GM23338 (cell line): ENCODE data around the gene GPC5. TPM values are rescaled to one million over a fixed set of nuclear protein-coding genes. Genes with fewer than 3 reads are reported as not detected.
"Not testable (repeated sequence)": the region's sequence is repeated elsewhere in the genome, so short reads cannot be mapped to it uniquely, and the experiment has no call there.

Source experiments
- ATAC-seq: fragments of 200-7000 bp; cut with Tn5 transposase; 3 replicates; pipeline ENCODE4 v1.9.1; 2020
- DNase-seq: peaks from one replicate; pipeline ENCODE4 v3.0.0-alpha.2; 2015; ENCODE audit warnings: low spot score
- H2AFZ ChIP-seq: fragments of 200-600 bp; sonication (generic); 2 replicates; pipeline ENCODE4 v1.8.0; 2016; ENCODE audit warnings: antibody characterized with exemption, mild to moderate bottlenecking, moderate library complexity
- H3F3A ChIP-seq: fragments of 200-600 bp; sonication (generic); replicated peaks from 2 replicates; pipeline ENCODE4 v1.8.0; 2017; ENCODE audit warnings: antibody characterized with exemption, mixed run types, low read depth
- H3K27ac ChIP-seq: fragments of 200-600 bp; sonication (generic); 2 replicates; pipeline ENCODE4 v1.6.1; 2016; ENCODE audit warnings: low read depth
- H3K27me3 ChIP-seq: fragments of 200-600 bp; sonication (generic); 2 replicates; pipeline ENCODE4 v1.8.0; 2016; ENCODE audit warnings: mild to moderate bottlenecking, mixed run types, moderate library complexity; ENCODE audit not compliant: insufficient read depth
- H3K36me3 ChIP-seq: fragments of 200-600 bp; sonication (generic); 2 replicates; pipeline ENCODE4 v1.8.0; 2016; ENCODE audit warnings: mild to moderate bottlenecking; ENCODE audit not compliant: insufficient read depth
- H3K4me1 ChIP-seq: fragments of 200-600 bp; sonication (generic); 2 replicates; pipeline ENCODE4 v1.8.0; 2016; ENCODE audit warnings: mild to moderate bottlenecking, moderate library complexity; ENCODE audit not compliant: insufficient read depth
- H3K4me2 ChIP-seq: fragments of 200-600 bp; sonication (generic); 2 replicates; pipeline ENCODE4 v1.7.1; 2017; ENCODE audit warnings: mixed run types
- H3K4me3 ChIP-seq: fragments of 200-600 bp; sonication (generic); 2 replicates; pipeline ENCODE4 v1.6.1; 2016; ENCODE audit warnings: mixed run types
- H3K79me2 ChIP-seq: fragments of 200-600 bp; sonication (generic); replicated peaks from 2 replicates; pipeline ENCODE4 v1.8.0; 2017; ENCODE audit warnings: mild to moderate bottlenecking; ENCODE audit not compliant: insufficient read depth
- H3K9me2 ChIP-seq: fragments of 200-600 bp; sonication (generic); 2 replicates; pipeline ENCODE4 v1.8.0; 2017; ENCODE audit not compliant: insufficient read depth
- H4K20me1 ChIP-seq: fragments of 200-600 bp; sonication (generic); replicated peaks from 2 replicates; pipeline ENCODE4 v1.8.0; 2017; ENCODE audit warnings: mild to moderate bottlenecking; ENCODE audit not compliant: insufficient read depth
- H3K27ac Mint-ChIP-seq: 2 replicates; pipeline ENCODE4 v1.8.0; 2020; ENCODE audit warnings: inconsistent platforms, mild to moderate bottlenecking, moderate library complexity, mixed read lengths
- H3K27me3 Mint-ChIP-seq: 3 replicates; pipeline ENCODE4 v1.8.0; 2022; ENCODE audit warnings: low read depth, mild to moderate bottlenecking, moderate library complexity, mixed read lengths, inconsistent platforms; ENCODE audit not compliant: insufficient read depth, poor library complexity
- H3K36me3 Mint-ChIP-seq: 3 replicates; pipeline ENCODE4 v1.8.0; 2021; ENCODE audit warnings: low read depth, mild to moderate bottlenecking, inconsistent platforms, moderate library complexity, mixed read lengths
- H3K4me1 Mint-ChIP-seq: 3 replicates; pipeline ENCODE4 v1.8.0; 2020; ENCODE audit warnings: mild to moderate bottlenecking, inconsistent platforms, mixed read lengths
- H3K4me3 Mint-ChIP-seq: 3 replicates; pipeline ENCODE4 v1.8.0; 2021; ENCODE audit warnings: moderate library complexity, mild to moderate bottlenecking, inconsistent platforms, mixed read lengths
- H3K9me3 Mint-ChIP-seq: 3 replicates; pipeline ENCODE4 v1.8.0; 2020; ENCODE audit warnings: moderate library complexity, mild to moderate bottlenecking, inconsistent platforms, mixed read lengths
- CREB1 ChIP-seq: fragments of 250-450 bp; sonication (Bioruptor Pico); IDR thresholded peaks from 2 replicates; pipeline ENCODE4 v1.5.0; 2020; ENCODE audit warnings: low read depth, mild to moderate bottlenecking, moderate library complexity
- EZH2phosphoT487 ChIP-seq: fragments of 200-600 bp; sonication (generic); IDR thresholded peaks from one replicate; pipeline ENCODE4 v1.8.1; 2018; ENCODE audit warnings: antibody characterized with exemption; ENCODE audit not compliant: unreplicated experiment
- NANOG ChIP-seq: IDR thresholded peaks from 2 replicates; pipeline ENCODE4 v1.6.1; 2016; ENCODE audit warnings: antibody characterized with exemption, borderline replicate concordance
- STAT1 ChIP-seq: IDR thresholded peaks from one replicate; pipeline ENCODE4 v1.6.1; 2016; ENCODE audit warnings: antibody characterized with exemption; ENCODE audit not compliant: unreplicated experiment
- ZNF114 ChIP-seq: fragments of 250-450 bp; sonication (Bioruptor Pico); IDR thresholded peaks from 2 replicates; pipeline ENCODE4 v1.5.0; 2020; ENCODE audit warnings: mild to moderate bottlenecking, moderate library complexity
- ZNF331 ChIP-seq: fragments of 250-450 bp; sonication (Bioruptor Pico); IDR thresholded peaks from 2 replicates; pipeline ENCODE4 v1.5.0; 2020; ENCODE audit warnings: low read depth, mild to moderate bottlenecking, moderate library complexity
- polyA plus RNA-seq: library from polyadenylated mRNA; unstranded; fragments of >200 nt; fragmentation: Nextera tagmentation; extraction: Ambion mirVana; gene quantifications from 2 replicates; pipeline ENCODE4 v1.2.1, GENCODE V29; 2016
- total RNA-seq: library from RNA; depleted of rRNA; stranded (reverse); fragments of >200 nt; shearing (Covaris generic); gene quantifications from 2 replicates; pipeline ENCODE4 v1.2.3, GENCODE V29; 2014
- TF ChIP-seq, protein P1 (sequence below): IDR thresholded peaks from 2 replicates; pipeline ENCODE4 v1.6.1; 2016; ENCODE audit warnings: antibody characterized with exemption
- TF ChIP-seq, protein P2 (sequence below): IDR thresholded peaks from one replicate; pipeline ENCODE4 v1.6.1; 2018; ENCODE audit warnings: antibody characterized with exemption; ENCODE audit not compliant: unreplicated experiment
- TF ChIP-seq, protein P3 (sequence below), 2 experiments: fragments of 200-600 bp in 1 of 2; sonication (generic) in 1 of 2; conservative IDR thresholded peaks; 2 replicates each; pipeline versions ENCODE4 v1.5.1 to v1.6.1; 2016 to 2017; ENCODE audit warnings: antibody characterized with exemption in 2 of 2, low read depth in 2 of 2, mild to moderate bottlenecking in 2 of 2, moderate library complexity in 1 of 2
- TF ChIP-seq, protein P4 (sequence below): fragments of 250-450 bp; sonication (Bioruptor Pico); IDR thresholded peaks from 2 replicates; pipeline ENCODE4 v1.5.0; 2020; ENCODE audit warnings: mild to moderate bottlenecking, moderate library complexity

GPC5 gene
- total and polyA plus RNA-seq, 2 experiments from 2014 or later: 0.95 to 1.1 TPM

DNA sequence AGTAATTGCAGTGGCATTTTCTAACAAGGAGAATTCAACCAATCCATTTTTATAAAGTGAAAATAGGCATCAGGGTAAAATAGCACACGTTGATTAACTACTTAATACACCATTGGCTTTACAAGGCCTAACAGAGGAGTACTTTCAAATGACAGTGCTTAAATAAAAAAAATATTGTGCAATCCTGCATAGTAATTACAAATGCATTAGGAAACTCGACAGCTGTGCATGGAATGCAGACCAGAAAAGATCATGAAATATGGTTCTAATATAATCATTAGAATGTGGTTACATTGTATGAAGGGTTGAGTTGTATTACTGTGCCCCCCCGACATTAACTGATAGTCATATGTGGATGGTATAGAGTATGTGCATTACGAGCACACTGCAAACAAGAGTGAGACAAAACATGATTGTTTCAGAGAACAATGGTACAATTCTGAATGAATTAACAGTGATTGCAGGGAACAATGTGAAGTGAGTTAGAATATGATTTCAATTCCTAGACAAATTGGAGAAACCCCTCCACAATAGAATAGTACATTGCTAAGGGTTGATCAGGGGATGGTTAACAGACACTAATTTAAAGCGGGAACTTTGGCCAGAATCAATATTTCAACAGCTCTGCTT, 270.6 kb downstream of the GPC5 start:
- Histone ChIP-seq H2AFZ (no peak overlapping the region), H3F3A (no peaks in the 10 kb centered on the region), H3K4me1 (no peaks in the 10 kb centered on the region), H3K4me3 (no peak overlapping the region), H3K9me2 (no peaks in the 10 kb centered on the region), H3K36me3 (no peaks in the 10 kb centered on the region), H4K20me1 (no peaks in the 10 kb centered on the region), H3K27me3 (no peaks in the 10 kb centered on the region), H3K27ac (no peak overlapping the region), H3K4me2 (no peak overlapping the region), H3K79me2 (no peaks in the 10 kb centered on the region)
- DNase-seq (no peak), ATAC-seq (no peak)
- Mint-ChIP-seq H3K27me3 (peaks cover 2% of the 10 kb centered on the region), H3K4me1 (no peaks in the 10 kb centered on the region), H3K36me3 (no peaks in the 10 kb centered on the region), H3K4me3 (no peak overlapping the region), H3K9me3 (no peaks in the 10 kb centered on the region), H3K27ac (no peak overlapping the region)
- TF ChIP-seq CREB1 (CRISPR knock-in tag) (no peak), ZNF331 (CRISPR knock-in tag) (no peak), EZH2phosphoT487 (no peak), NANOG (no peak), STAT1 (no peak), ZNF114 (no peak)
- TF ChIP-seq, protein P1, sequence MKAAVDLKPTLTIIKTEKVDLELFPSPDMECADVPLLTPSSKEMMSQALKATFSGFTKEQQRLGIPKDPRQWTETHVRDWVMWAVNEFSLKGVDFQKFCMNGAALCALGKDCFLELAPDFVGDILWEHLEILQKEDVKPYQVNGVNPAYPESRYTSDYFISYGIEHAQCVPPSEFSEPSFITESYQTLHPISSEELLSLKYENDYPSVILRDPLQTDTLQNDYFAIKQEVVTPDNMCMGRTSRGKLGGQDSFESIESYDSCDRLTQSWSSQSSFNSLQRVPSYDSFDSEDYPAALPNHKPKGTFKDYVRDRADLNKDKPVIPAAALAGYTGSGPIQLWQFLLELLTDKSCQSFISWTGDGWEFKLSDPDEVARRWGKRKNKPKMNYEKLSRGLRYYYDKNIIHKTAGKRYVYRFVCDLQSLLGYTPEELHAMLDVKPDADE: no peak
- TF ChIP-seq, protein P2, sequence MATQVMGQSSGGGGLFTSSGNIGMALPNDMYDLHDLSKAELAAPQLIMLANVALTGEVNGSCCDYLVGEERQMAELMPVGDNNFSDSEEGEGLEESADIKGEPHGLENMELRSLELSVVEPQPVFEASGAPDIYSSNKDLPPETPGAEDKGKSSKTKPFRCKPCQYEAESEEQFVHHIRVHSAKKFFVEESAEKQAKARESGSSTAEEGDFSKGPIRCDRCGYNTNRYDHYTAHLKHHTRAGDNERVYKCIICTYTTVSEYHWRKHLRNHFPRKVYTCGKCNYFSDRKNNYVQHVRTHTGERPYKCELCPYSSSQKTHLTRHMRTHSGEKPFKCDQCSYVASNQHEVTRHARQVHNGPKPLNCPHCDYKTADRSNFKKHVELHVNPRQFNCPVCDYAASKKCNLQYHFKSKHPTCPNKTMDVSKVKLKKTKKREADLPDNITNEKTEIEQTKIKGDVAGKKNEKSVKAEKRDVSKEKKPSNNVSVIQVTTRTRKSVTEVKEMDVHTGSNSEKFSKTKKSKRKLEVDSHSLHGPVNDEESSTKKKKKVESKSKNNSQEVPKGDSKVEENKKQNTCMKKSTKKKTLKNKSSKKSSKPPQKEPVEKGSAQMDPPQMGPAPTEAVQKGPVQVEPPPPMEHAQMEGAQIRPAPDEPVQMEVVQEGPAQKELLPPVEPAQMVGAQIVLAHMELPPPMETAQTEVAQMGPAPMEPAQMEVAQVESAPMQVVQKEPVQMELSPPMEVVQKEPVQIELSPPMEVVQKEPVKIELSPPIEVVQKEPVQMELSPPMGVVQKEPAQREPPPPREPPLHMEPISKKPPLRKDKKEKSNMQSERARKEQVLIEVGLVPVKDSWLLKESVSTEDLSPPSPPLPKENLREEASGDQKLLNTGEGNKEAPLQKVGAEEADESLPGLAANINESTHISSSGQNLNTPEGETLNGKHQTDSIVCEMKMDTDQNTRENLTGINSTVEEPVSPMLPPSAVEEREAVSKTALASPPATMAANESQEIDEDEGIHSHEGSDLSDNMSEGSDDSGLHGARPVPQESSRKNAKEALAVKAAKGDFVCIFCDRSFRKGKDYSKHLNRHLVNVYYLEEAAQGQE: no peak
- TF ChIP-seq, protein P3, sequence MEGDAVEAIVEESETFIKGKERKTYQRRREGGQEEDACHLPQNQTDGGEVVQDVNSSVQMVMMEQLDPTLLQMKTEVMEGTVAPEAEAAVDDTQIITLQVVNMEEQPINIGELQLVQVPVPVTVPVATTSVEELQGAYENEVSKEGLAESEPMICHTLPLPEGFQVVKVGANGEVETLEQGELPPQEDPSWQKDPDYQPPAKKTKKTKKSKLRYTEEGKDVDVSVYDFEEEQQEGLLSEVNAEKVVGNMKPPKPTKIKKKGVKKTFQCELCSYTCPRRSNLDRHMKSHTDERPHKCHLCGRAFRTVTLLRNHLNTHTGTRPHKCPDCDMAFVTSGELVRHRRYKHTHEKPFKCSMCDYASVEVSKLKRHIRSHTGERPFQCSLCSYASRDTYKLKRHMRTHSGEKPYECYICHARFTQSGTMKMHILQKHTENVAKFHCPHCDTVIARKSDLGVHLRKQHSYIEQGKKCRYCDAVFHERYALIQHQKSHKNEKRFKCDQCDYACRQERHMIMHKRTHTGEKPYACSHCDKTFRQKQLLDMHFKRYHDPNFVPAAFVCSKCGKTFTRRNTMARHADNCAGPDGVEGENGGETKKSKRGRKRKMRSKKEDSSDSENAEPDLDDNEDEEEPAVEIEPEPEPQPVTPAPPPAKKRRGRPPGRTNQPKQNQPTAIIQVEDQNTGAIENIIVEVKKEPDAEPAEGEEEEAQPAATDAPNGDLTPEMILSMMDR (conservative IDR thresholded peaks at IDR 0.05; ENCODE audit: low read depth in 2 of 2): no peak
- TF ChIP-seq, protein P4, sequence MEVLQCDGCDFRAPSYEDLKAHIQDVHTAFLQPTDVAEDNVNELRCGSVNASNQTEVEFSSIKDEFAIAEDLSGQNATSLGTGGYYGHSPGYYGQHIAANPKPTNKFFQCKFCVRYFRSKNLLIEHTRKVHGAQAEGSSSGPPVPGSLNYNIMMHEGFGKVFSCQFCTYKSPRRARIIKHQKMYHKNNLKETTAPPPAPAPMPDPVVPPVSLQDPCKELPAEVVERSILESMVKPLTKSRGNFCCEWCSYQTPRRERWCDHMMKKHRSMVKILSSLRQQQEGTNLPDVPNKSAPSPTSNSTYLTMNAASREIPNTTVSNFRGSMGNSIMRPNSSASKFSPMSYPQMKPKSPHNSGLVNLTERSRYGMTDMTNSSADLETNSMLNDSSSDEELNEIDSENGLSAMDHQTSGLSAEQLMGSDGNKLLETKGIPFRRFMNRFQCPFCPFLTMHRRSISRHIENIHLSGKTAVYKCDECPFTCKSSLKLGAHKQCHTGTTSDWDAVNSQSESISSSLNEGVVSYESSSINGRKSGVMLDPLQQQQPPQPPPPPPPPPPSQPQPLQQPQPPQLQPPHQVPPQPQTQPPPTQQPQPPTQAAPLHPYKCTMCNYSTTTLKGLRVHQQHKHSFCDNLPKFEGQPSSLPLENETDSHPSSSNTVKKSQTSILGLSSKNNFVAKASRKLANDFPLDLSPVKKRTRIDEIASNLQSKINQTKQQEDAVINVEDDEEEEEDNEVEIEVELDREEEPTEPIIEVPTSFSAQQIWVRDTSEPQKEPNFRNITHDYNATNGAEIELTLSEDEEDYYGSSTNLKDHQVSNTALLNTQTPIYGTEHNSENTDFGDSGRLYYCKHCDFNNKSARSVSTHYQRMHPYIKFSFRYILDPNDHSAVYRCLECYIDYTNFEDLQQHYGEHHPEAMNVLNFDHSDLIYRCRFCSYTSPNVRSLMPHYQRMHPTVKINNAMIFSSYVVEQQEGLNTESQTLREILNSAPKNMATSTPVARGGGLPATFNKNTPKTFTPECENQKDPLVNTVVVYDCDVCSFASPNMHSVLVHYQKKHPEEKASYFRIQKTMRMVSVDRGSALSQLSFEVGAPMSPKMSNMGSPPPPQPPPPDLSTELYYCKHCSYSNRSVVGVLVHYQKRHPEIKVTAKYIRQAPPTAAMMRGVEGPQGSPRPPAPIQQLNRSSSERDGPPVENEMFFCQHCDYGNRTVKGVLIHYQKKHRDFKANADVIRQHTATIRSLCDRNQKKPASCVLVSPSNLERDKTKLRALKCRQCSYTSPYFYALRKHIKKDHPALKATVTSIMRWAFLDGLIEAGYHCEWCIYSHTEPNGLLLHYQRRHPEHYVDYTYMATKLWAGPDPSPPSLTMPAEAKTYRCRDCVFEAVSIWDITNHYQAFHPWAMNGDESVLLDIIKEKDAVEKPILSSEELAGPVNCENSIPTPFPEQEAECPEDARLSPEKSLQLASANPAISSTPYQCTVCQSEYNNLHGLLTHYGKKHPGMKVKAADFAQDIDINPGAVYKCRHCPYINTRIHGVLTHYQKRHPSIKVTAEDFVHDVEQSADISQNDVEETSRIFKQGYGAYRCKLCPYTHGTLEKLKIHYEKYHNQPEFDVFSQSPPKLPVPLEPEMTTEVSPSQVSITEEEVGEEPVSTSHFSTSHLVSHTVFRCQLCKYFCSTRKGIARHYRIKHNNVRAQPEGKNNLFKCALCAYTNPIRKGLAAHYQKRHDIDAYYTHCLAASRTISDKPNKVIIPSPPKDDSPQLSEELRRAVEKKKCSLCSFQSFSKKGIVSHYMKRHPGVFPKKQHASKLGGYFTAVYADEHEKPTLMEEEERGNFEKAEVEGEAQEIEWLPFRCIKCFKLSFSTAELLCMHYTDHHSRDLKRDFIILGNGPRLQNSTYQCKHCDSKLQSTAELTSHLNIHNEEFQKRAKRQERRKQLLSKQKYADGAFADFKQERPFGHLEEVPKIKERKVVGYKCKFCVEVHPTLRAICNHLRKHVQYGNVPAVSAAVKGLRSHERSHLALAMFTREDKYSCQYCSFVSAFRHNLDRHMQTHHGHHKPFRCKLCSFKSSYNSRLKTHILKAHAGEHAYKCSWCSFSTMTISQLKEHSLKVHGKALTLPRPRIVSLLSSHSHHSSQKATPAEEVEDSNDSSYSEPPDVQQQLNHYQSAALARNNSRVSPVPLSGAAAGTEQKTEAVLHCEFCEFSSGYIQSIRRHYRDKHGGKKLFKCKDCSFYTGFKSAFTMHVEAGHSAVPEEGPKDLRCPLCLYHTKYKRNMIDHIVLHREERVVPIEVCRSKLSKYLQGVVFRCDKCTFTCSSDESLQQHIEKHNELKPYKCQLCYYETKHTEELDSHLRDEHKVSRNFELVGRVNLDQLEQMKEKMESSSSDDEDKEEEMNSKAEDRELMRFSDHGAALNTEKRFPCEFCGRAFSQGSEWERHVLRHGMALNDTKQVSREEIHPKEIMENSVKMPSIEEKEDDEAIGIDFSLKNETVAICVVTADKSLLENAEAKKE (CRISPR knock-in tag): no peak

DNA sequence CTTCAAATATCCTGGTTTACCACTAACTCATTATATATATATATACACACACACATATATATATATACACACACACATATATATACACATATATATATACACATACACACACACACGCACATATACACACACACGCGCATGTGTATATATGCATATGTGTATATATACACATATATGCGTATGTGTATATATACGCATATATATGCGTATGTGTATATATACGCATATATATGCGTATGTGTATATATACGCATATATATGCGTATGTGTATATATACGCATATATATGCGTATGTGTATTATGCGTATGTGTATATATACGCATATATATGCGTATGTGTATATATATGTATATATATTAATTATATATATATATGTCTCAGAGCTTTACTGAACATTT, 275.9 kb downstream of the GPC5 start:
- H3K27me3 ChIP-seq, H3K9me3 Mint-ChIP-seq, H3K9me2 ChIP-seq, H3K36me3 Mint-ChIP-seq, ATAC-seq, H2AFZ ChIP-seq, H3K27me3 Mint-ChIP-seq, H3K27ac Mint-ChIP-seq, H3K4me2 ChIP-seq, H3K4me1 Mint-ChIP-seq, H4K20me1 ChIP-seq, DNase-seq, H3K4me1 ChIP-seq, H3K36me3 ChIP-seq, H3F3A ChIP-seq, H3K4me3 Mint-ChIP-seq, H3K27ac ChIP-seq, H3K4me3 ChIP-seq, H3K79me2 ChIP-seq: not testable (repeated sequence)
